HEK293 (cell line): ENCODE measurements around the gene SNTB2.
A peak's percentile ranks its signal among the peaks of the same experiment; 100 is the strongest.

Source experiments
- CTCF ChIA-PET: fragments of 350-600 bp; formaldehyde crosslinking; extraction: SDS; loops from one replicate; lab custom pipeline; 2021; ENCODE audit warnings: antibody characterized with exemption; lab: Yijun Ruan, JAX
- POLR2A ChIA-PET: fragments of 300-600 bp; formaldehyde crosslinking; extraction: SDS; loops from one replicate; lab custom pipeline; 2020; ENCODE audit warnings: antibody characterized with exemption, inconsistent platforms; lab: Yijun Ruan, JAX
- H3K27ac ChIP-seq: fragments of 200-500 bp; sonication (Bioruptor generic); 2 replicates; pipeline ENCODE4 v1.5.1; 2014; ENCODE audit warnings: low read depth, low read length, control low read depth, inconsistent platforms; ENCODE audit errors: extremely low read depth
- H3K36me3 ChIP-seq, 2 experiments: fragments of 200-500 bp in 1 of 2; sonication (Bioruptor generic) in 1 of 2; 1 replicate in 1 of 2; 2 replicates in 1 of 2; pipeline ENCODE4 v1.5.1; 2014 to 2017; ENCODE audit warnings: inconsistent platforms in 2 of 2, low read length in 2 of 2; ENCODE audit not compliant: control insufficient read depth in 2 of 2, insufficient read depth in 1 of 2
- H3K4me1 ChIP-seq: fragments of 200-500 bp; sonication (Bioruptor generic); 2 replicates; pipeline ENCODE4 v1.5.1; 2014; ENCODE audit warnings: mild to moderate bottlenecking, low read length, inconsistent platforms; ENCODE audit not compliant: control insufficient read depth, insufficient read depth
- H3K4me3 ChIP-seq: 2 replicates; pipeline ENCODE4 v1.5.1; 2011; ENCODE audit warnings: low read depth, mild to moderate bottlenecking, control low read depth, low read length, moderate library complexity
- H3K9me3 ChIP-seq: fragments of 200-500 bp; sonication (Bioruptor generic); 2 replicates; pipeline ENCODE4 v1.5.1; 2014; ENCODE audit warnings: low read depth, low read length, inconsistent platforms; ENCODE audit not compliant: control insufficient read depth, insufficient read depth
- GFI1B ChIP-seq: fragments of 450-650 bp; formaldehyde crosslinking; IDR thresholded peaks from 2 replicates; pipeline ENCODE4 v1.5.1; 2016; ENCODE audit warnings: missing biosample characterization, missing genetic modification characterization
- GLI2 ChIP-seq: fragments of 450-650 bp; formaldehyde crosslinking; IDR thresholded peaks from 2 replicates; pipeline ENCODE4; 2017; ENCODE audit warnings: missing biosample characterization, missing genetic modification characterization, low read depth, borderline replicate concordance
- KLF1 ChIP-seq: fragments of 450-650 bp; formaldehyde crosslinking; IDR thresholded peaks from 2 replicates; pipeline ENCODE4 v1.5.1; 2016; ENCODE audit warnings: missing biosample characterization, missing genetic modification characterization
- KLF16 ChIP-seq: fragments of 450-650 bp; formaldehyde crosslinking; IDR thresholded peaks from 2 replicates; pipeline ENCODE4 v1.5.1; 2017; ENCODE audit warnings: missing biosample characterization, missing genetic modification characterization
- TCF7L2 ChIP-seq: IDR thresholded peaks from 2 replicates; pipeline ENCODE4 v1.6.1; 2011; ENCODE audit warnings: low read depth, mild to moderate bottlenecking, inconsistent platforms, low read length, moderate library complexity, borderline replicate concordance
- ZBTB21 ChIP-seq: fragments of 450-650 bp; formaldehyde crosslinking; IDR thresholded peaks from 2 replicates; pipeline ENCODE4 v1.5.1; 2017; ENCODE audit warnings: missing biosample characterization, missing genetic modification characterization
- ZBTB6 ChIP-seq: fragments of 450-650 bp; formaldehyde crosslinking; IDR thresholded peaks from 2 replicates; pipeline ENCODE4 v1.5.1; 2017; ENCODE audit warnings: missing biosample characterization, missing genetic modification characterization
- ZBTB8A ChIP-seq: fragments of 450-650 bp; formaldehyde crosslinking; IDR thresholded peaks from 2 replicates; pipeline ENCODE4 v1.5.1; 2016; ENCODE audit warnings: missing biosample characterization, missing genetic modification characterization
- ZFP3 ChIP-seq: fragments of 450-650 bp; formaldehyde crosslinking; IDR thresholded peaks from 2 replicates; pipeline ENCODE4 v1.5.1; 2016; ENCODE audit warnings: low read depth, missing biosample characterization, missing genetic modification characterization
- ZNF140 ChIP-seq: fragments of 450-650 bp; formaldehyde crosslinking; IDR thresholded peaks from 2 replicates; pipeline ENCODE4 v1.5.1; 2016; ENCODE audit warnings: missing biosample characterization, missing genetic modification characterization
- ZNF239 ChIP-seq: fragments of 450-650 bp; formaldehyde crosslinking; IDR thresholded peaks from 2 replicates; pipeline ENCODE4 v1.5.1; 2016; ENCODE audit warnings: missing biosample characterization, missing genetic modification characterization
- ZNF274 ChIP-seq, 2 experiments: fragments of 200-500 bp in 1 of 2; fragments of 450-650 bp in 1 of 2; sonication (Bioruptor generic) in 1 of 2; formaldehyde crosslinking in 1 of 2; IDR thresholded peaks; 2 replicates each; pipeline versions ENCODE4 v1.5.1 to v1.6.1; 2014 to 2016; ENCODE audit warnings: borderline replicate concordance in 1 of 2, inconsistent platforms in 1 of 2, low read length in 1 of 2, missing biosample characterization in 1 of 2, missing genetic modification characterization in 1 of 2
- ZNF311 ChIP-seq: fragments of 450-650 bp; formaldehyde crosslinking; IDR thresholded peaks from 2 replicates; pipeline ENCODE4 v1.5.1; 2017; ENCODE audit warnings: missing biosample characterization, missing genetic modification characterization, borderline replicate concordance
- ZNF394 ChIP-seq: fragments of 450-650 bp; formaldehyde crosslinking; IDR thresholded peaks from 2 replicates; pipeline ENCODE4 v1.5.1; 2016; ENCODE audit warnings: missing biosample characterization, missing genetic modification characterization, mild to moderate bottlenecking, moderate library complexity, borderline replicate concordance
- ZNF404 ChIP-seq: fragments of 450-650 bp; formaldehyde crosslinking; IDR thresholded peaks from 2 replicates; pipeline ENCODE4 v1.5.1; 2017; ENCODE audit warnings: missing biosample characterization, missing genetic modification characterization
- ZNF433 ChIP-seq: fragments of 450-650 bp; formaldehyde crosslinking; IDR thresholded peaks from 2 replicates; pipeline ENCODE4 v1.5.1; 2016; ENCODE audit warnings: missing biosample characterization, missing genetic modification characterization, low read depth
- ZNF518A ChIP-seq: fragments of 450-650 bp; formaldehyde crosslinking; conservative IDR thresholded peaks from 2 replicates; pipeline ENCODE4 v1.5.1; 2016; ENCODE audit warnings: low read depth, missing biosample characterization, missing genetic modification characterization
- ZNF530 ChIP-seq: fragments of 450-650 bp; formaldehyde crosslinking; IDR thresholded peaks from 2 replicates; pipeline ENCODE4 v1.5.1; 2016; ENCODE audit warnings: low read depth, missing biosample characterization, missing genetic modification characterization
- ZNF555 ChIP-seq: fragments of 450-650 bp; formaldehyde crosslinking; conservative IDR thresholded peaks from 2 replicates; pipeline ENCODE4 v1.5.1; 2017; ENCODE audit warnings: missing biosample characterization, mild to moderate bottlenecking, missing genetic modification characterization, inconsistent platforms
- ZNF558 ChIP-seq: fragments of 450-650 bp; formaldehyde crosslinking; IDR thresholded peaks from 2 replicates; pipeline ENCODE4 v1.5.1; 2016; ENCODE audit warnings: missing biosample characterization, missing genetic modification characterization
- ZNF580 ChIP-seq: fragments of 450-650 bp; formaldehyde crosslinking; IDR thresholded peaks from 2 replicates; pipeline ENCODE4 v1.5.1; 2016; ENCODE audit warnings: missing biosample characterization, missing genetic modification characterization
- ZNF585B ChIP-seq: fragments of 450-650 bp; formaldehyde crosslinking; IDR thresholded peaks from 2 replicates; pipeline ENCODE4 v1.5.1; 2016; ENCODE audit warnings: missing biosample characterization, missing genetic modification characterization
- ZNF600 ChIP-seq: fragments of 450-650 bp; formaldehyde crosslinking; IDR thresholded peaks from 2 replicates; pipeline ENCODE4 v1.5.1; 2016; ENCODE audit warnings: missing biosample characterization, missing genetic modification characterization
- ZNF623 ChIP-seq: fragments of 450-650 bp; formaldehyde crosslinking; IDR thresholded peaks from 2 replicates; pipeline ENCODE4 v1.5.1; 2016; ENCODE audit warnings: missing biosample characterization, missing genetic modification characterization
- ZNF654 ChIP-seq: fragments of 450-650 bp; formaldehyde crosslinking; IDR thresholded peaks from 2 replicates; pipeline ENCODE4 v1.5.1; 2016; ENCODE audit warnings: low read depth, missing biosample characterization, missing genetic modification characterization
- ZNF664 ChIP-seq: fragments of 450-650 bp; formaldehyde crosslinking; IDR thresholded peaks from 2 replicates; pipeline ENCODE4 v1.5.1; 2016; ENCODE audit warnings: missing biosample characterization, missing genetic modification characterization
- ZNF677 ChIP-seq: fragments of 450-650 bp; IDR thresholded peaks from 2 replicates; pipeline ENCODE4 v1.5.0; 2018; ENCODE audit warnings: missing biosample characterization, mild to moderate bottlenecking, missing genetic modification characterization, moderate library complexity
- ZNF777 ChIP-seq: fragments of 450-650 bp; formaldehyde crosslinking; IDR thresholded peaks from 2 replicates; pipeline ENCODE4 v1.5.1; 2017; ENCODE audit warnings: missing biosample characterization, missing genetic modification characterization, borderline replicate concordance
- ZXDB ChIP-seq: fragments of 450-650 bp; formaldehyde crosslinking; IDR thresholded peaks from 2 replicates; pipeline ENCODE4 v1.5.1; 2016; ENCODE audit warnings: missing biosample characterization, missing genetic modification characterization

The SNTB2 gene

GRCh38 chr16:69283851-69284250, 96.9 kb downstream of the SNTB2 start:
- Histone ChIP-seq H3K4me3 (no peak overlapping the region), H3K27ac (no peak overlapping the region), H3K4me1 (no peaks in the 10 kb centered on the region), H3K36me3 (peaks cover 7 to 26% of the 10 kb centered on the region in 2 experiments; a peak in 2 of 3 replicates), H3K9me3 (no peaks in the 10 kb centered on the region)
- CTCF ChIA-PET: interaction anchor here (0.5 to 7.4 kb wide), 2 partner anchors 133 to 547 kb away, joined by 3 to 104 read pairs; partner anchors contain the start of gene CDH1
- POLR2A ChIA-PET: no interaction called here
- TF ChIP-seq ZNF677 (tag by site-specific recombination): no peak
- TF ChIP-seq ZBTB6 (tag by site-specific recombination): no peak
- no peak for TF ChIP-seq ZNF530 (tag by site-specific recombination)
- TF ChIP-seq TCF7L2: no peak
- TF ChIP-seq ZNF239 (tag by site-specific recombination): no peak
- TF ChIP-seq ZNF585B (tag by site-specific recombination): no peak

- no peaks in the 10 kb centered on the region for H3K4me1 ChIP-seq
- no peak overlapping the region for H3K27ac ChIP-seq
- no peak overlapping the region for H3K4me3 ChIP-seq
- CTCF ChIA-PET: interaction anchor here (0.7 to 7.4 kb wide), 11 partner anchors 11 to 695 kb away, joined by 3 to 104 read pairs (median 3); no protein-coding TSS in a partner anchor
- POLR2A ChIA-PET: no interaction called here
- H3K9me3 ChIP-seq: no peaks in the 10 kb centered on the region
- H3K36me3 ChIP-seq: peaks cover 7 to 26% of the 10 kb centered on the region in 2 experiments; a peak in 2 of 3 replicates
- TF ChIP-seq GFI1B: peak; percentile 41; the same call in 1 of the 2 replicates
- no peak for TF ChIP-seq ZNF274 (IDR thresholded peaks at IDR 0.05; ENCODE audit: low read length)
- no peak for TF ChIP-seq ZNF274 (tag by site-specific recombination; IDR thresholded peaks at IDR 0.05; ENCODE audit: borderline replicate concordance)
- no peak for TF ChIP-seq KLF1
- peak; percentile 90 for TF ChIP-seq ZNF394 (tag by site-specific recombination)
- TF ChIP-seq ZNF654 (tag by site-specific recombination): peak; percentile 32
- TF ChIP-seq ZNF311 (tag by site-specific recombination): no peak
- TF ChIP-seq ZNF580: peak; percentile 52; the same call in 1 of the 2 replicates
- peak; percentile 28; the same call in 1 of the 2 replicates for TF ChIP-seq ZFP3
- TF ChIP-seq KLF16 (tag by site-specific recombination): no peak
- peak; percentile 64 for TF ChIP-seq ZBTB8A (tag by site-specific recombination)
- 0 out of 2 replicates have a peak, but pooled peaks have one; percentile 37 for TF ChIP-seq ZNF433
- peak; percentile 77 for TF ChIP-seq ZNF623 (tag by site-specific recombination)
- TF ChIP-seq ZNF777 (tag by site-specific recombination): no peak
- TF ChIP-seq GLI2 (tag by site-specific recombination): peak; percentile 33; the same call in 1 of the 2 replicates
- peak; percentile 71 for TF ChIP-seq ZNF664 (tag by site-specific recombination)
- TF ChIP-seq ZNF530 (tag by site-specific recombination): 0 out of 2 replicates have a peak, but pooled peaks have one; percentile 65
- TF ChIP-seq ZXDB: peak; percentile 74; the same call in 1 of the 2 replicates
- TF ChIP-seq ZNF600: no peak
- peak; percentile 78 for TF ChIP-seq ZNF558 (tag by site-specific recombination)
- TF ChIP-seq ZNF140 (tag by site-specific recombination): peak; percentile 86
- no peak for TF ChIP-seq ZNF585B (tag by site-specific recombination)
- TF ChIP-seq ZNF404 (tag by site-specific recombination): 0 out of 2 replicates have a peak, but pooled peaks have one; percentile 41
- peak; percentile 82 for TF ChIP-seq ZNF518A (tag by site-specific recombination)
- peak; percentile 67 for TF ChIP-seq ZNF555 (tag by site-specific recombination)
- TF ChIP-seq ZBTB21 (tag by site-specific recombination): peak; percentile 50; the same call in 1 of the 2 replicates
Measured at GRCh38 chr16:69285240-69285639, 98.3 kb downstream of the SNTB2 start.
